Measurements from ENCODE around the gene SLBP.
A peak's percentile ranks its signal among the peaks of the same experiment; 100 is the strongest.
"Not testable (repeated sequence)": the region's sequence is repeated elsewhere in the genome, so short reads cannot be mapped to it uniquely, and the experiment has no call there.

Gene SLBP

GRCh38 chr4:1683261-1683735 lies 28.8 kb downstream of the SLBP start:
- peak; percentile 87 for FAIRE-seq
- DNase-seq (ENCODE audit: extremely low spot score, insufficient read length, low read depth) = no peak

GRCh38 chr4:1682860-1683259 lies 29.3 kb downstream of the SLBP start:
- DNase-seq (ENCODE audit: extremely low spot score, insufficient read length, low read depth) (no peak), FAIRE-seq (no peak)

- no peak for DNase-seq (ENCODE audit: extremely low spot score, insufficient read length, low read depth)
- FAIRE-seq = no peak
Measured at GRCh38 chr4:1678244-1678643, 33.9 kb downstream of the SLBP start.

GRCh38 chr4:1676605-1677525 lies 35.3 kb downstream of the SLBP start:
- DNase-seq (ENCODE audit: extremely low spot score, insufficient read length, low read depth) (no peak), FAIRE-seq (no peak)

- FAIRE-seq (no peak), DNase-seq (ENCODE audit: extremely low spot score, insufficient read length, low read depth) (no peak)
Measured at GRCh38 chr4:1675802-1676137, 36.3 kb downstream of the SLBP start.

GRCh38 chr4:1675136-1675801 lies 36.9 kb downstream of the SLBP start:
- no peak for FAIRE-seq
- DNase-seq (ENCODE audit: extremely low spot score, insufficient read length, low read depth) = no peak

- FAIRE-seq (no peak), DNase-seq (ENCODE audit: extremely low spot score, insufficient read length, low read depth) (no peak)
Measured at GRCh38 chr4:1674682-1675081, 37.4 kb downstream of the SLBP start.

GRCh38 chr4:1673671-1674070 lies 38.4 kb downstream of the SLBP start:
- DNase-seq (ENCODE audit: extremely low spot score, insufficient read length, low read depth) = no peak
- FAIRE-seq = no peak

GRCh38 chr4:1671011-1671410 lies 41.1 kb downstream of the SLBP start:
- not testable (repeated sequence) for DNase-seq (ENCODE audit: extremely low spot score, insufficient read length, low read depth); FAIRE-seq

- no peak for DNase-seq (ENCODE audit: extremely low spot score, insufficient read length, low read depth)
- no peak for FAIRE-seq
Measured at GRCh38 chr4:1670279-1670678, 41.8 kb downstream of the SLBP start.

GRCh38 chr4:1669850-1670249 lies 42.3 kb downstream of the SLBP start:
- no peak for DNase-seq (ENCODE audit: extremely low spot score, insufficient read length, low read depth)

GRCh38 chr4:1669270-1669669 lies 42.8 kb downstream of the SLBP start:
- DNase-seq (ENCODE audit: extremely low spot score, insufficient read length, low read depth) = no peak
- no peak for FAIRE-seq

More at GRCh38 chr4:1669850-1670249, 42.3 kb downstream of the SLBP start:
- FAIRE-seq = no peak

GRCh38 chr4:1668488-1668840 lies 43.7 kb downstream of the SLBP start:
- DNase-seq (ENCODE audit: extremely low spot score, insufficient read length, low read depth) = no peak
- no peak for FAIRE-seq

GRCh38 chr4:1667273-1667672 lies 44.8 kb downstream of the SLBP start:
- DNase-seq (ENCODE audit: extremely low spot score, insufficient read length, low read depth) = no peak
- FAIRE-seq = no peak

- FAIRE-seq = no peak
Measured at GRCh38 chr4:1666391-1666790, 45.7 kb downstream of the SLBP start.

GRCh38 chr4:1664141-1664540 lies 48.0 kb downstream of the SLBP start:
- FAIRE-seq (no peak), DNase-seq (ENCODE audit: extremely low spot score, insufficient read length, low read depth) (no peak)

More at GRCh38 chr4:1666391-1666790, 45.7 kb downstream of the SLBP start:
- no peak for DNase-seq (ENCODE audit: extremely low spot score, insufficient read length, low read depth)

- DNase-seq (ENCODE audit: extremely low spot score, insufficient read length, low read depth) (no peak), FAIRE-seq (no peak)
Measured at GRCh38 chr4:1663549-1663948, 48.6 kb downstream of the SLBP start.

GRCh38 chr4:1661695-1662094 lies 50.4 kb downstream of the SLBP start:
- no peak for FAIRE-seq
- DNase-seq (ENCODE audit: extremely low spot score, insufficient read length, low read depth) = no peak

- DNase-seq (ENCODE audit: extremely low spot score, insufficient read length, low read depth) (no peak), FAIRE-seq (no peak)
Measured at GRCh38 chr4:1660948-1661677, 51.0 kb downstream of the SLBP start.

- FAIRE-seq = no peak
Measured at GRCh38 chr4:1659104-1660043, 52.7 kb downstream of the SLBP start.

More at GRCh38 chr4:1659104-1660043, 52.7 kb downstream of the SLBP start:
- DNase-seq (ENCODE audit: extremely low spot score, insufficient read length, low read depth) = no peak
